SK-N-SH (cell line): ENCODE data around the gene RGS10. TPM values are rescaled to one million over a fixed set of nuclear protein-coding genes. Genes with fewer than 3 reads are reported as not detected.

ENCODE experiments used
- CTCF ChIA-PET: fragments of 300-600, 350-600 bp; formaldehyde crosslinking; extraction: SDS; loops from one replicate; lab custom pipeline; 2021; lab: Yijun Ruan, JAX
- POLR2A ChIA-PET: fragments of 350-600 bp; sonication (Branson Sonifier 250); formaldehyde crosslinking; extraction: SDS; loops from one replicate; lab custom pipeline; 2020; ENCODE audit warnings: antibody characterized with exemption, inconsistent platforms; lab: Yijun Ruan, JAX
- DNase-seq: peaks from one replicate; pipeline ENCODE4 v3.0.0; 2012
- H2AFZ ChIP-seq: fragments of 200-600 bp; sonication (generic); 2 replicates; pipeline ENCODE4 v1.8.1; 2016; ENCODE audit warnings: antibody characterized with exemption, mild to moderate bottlenecking, low read depth
- H3F3A ChIP-seq: fragments of 200-600 bp; sonication (generic); replicated peaks from 2 replicates; pipeline ENCODE3; 2016; ENCODE audit warnings: antibody characterized with exemption, mild to moderate bottlenecking; ENCODE audit not compliant: insufficient read depth
- H3K27ac ChIP-seq, 2 experiments: fragments of 200-500 bp in 1 of 2; fragments of 200-600 bp in 1 of 2; sonication (Bioruptor generic) in 1 of 2; sonication (generic), shearing (Covaris generic) in 1 of 2; 2 replicates each; pipeline versions ENCODE4 v1.5.1 to v1.6.1; 2014 to 2016; ENCODE audit warnings: low read depth in 2 of 2, inconsistent platforms in 1 of 2, low read length in 1 of 2, mild to moderate bottlenecking in 1 of 2, mixed read lengths in 1 of 2
- H3K27me3 ChIP-seq: fragments of 200-600 bp; sonication (generic), shearing (Covaris generic); 2 replicates; pipeline ENCODE4 v1.6.1; 2016; ENCODE audit warnings: mixed run types; ENCODE audit not compliant: insufficient read depth
- H3K36me3 ChIP-seq, 2 experiments: fragments of 200-500 bp in 1 of 2; fragments of 200-600 bp in 1 of 2; sonication (Bioruptor generic) in 1 of 2; sonication (generic) in 1 of 2; replicated peaks in 1 of 2; 2 replicates each; pipeline versions ENCODE3 to v1.5.1; 2014 to 2016; ENCODE audit warnings: low read length in 1 of 2, mild to moderate bottlenecking in 1 of 2; ENCODE audit not compliant: insufficient read depth in 2 of 2, control insufficient read depth in 1 of 2
- H3K4me1 ChIP-seq, 2 experiments: fragments of 200-500 bp in 1 of 2; fragments of 200-600 bp in 1 of 2; sonication (Bioruptor generic) in 1 of 2; sonication (generic), shearing (Covaris generic) in 1 of 2; 2 replicates each; pipeline versions ENCODE4 v1.5.1 to v1.6.1; 2014 to 2016; ENCODE audit warnings: low read depth in 1 of 2, low read length in 1 of 2, mixed run types in 1 of 2; ENCODE audit not compliant: insufficient read depth in 2 of 2, control insufficient read depth in 1 of 2
- H3K4me2 ChIP-seq: fragments of 200-600 bp; sonication (generic), shearing (Covaris generic); 2 replicates; pipeline ENCODE4 v1.6.1; 2017; ENCODE audit warnings: mixed run types
- H3K4me3 ChIP-seq, 2 experiments: fragments of 200-500 bp in 1 of 2; fragments of 200-600 bp in 1 of 2; sonication (Bioruptor generic) in 1 of 2; sonication (generic), shearing (Covaris generic) in 1 of 2; 2 replicates each; pipeline versions ENCODE4 v1.5.1 to v1.8.1; 2014 to 2016; ENCODE audit warnings: low read depth in 2 of 2, inconsistent platforms in 1 of 2, low read length in 1 of 2, mild to moderate bottlenecking in 1 of 2, mixed read lengths in 1 of 2, moderate library complexity in 1 of 2
- H3K79me2 ChIP-seq: fragments of 200-600 bp; sonication (generic); 2 replicates; pipeline ENCODE4 v1.8.1; 2017; ENCODE audit warnings: mild to moderate bottlenecking; ENCODE audit not compliant: insufficient read depth
- H3K9ac ChIP-seq: fragments of 200-600 bp; sonication (generic); 2 replicates; pipeline ENCODE4 v1.6.1; 2017; ENCODE audit warnings: mixed run types
- H3K9me2 ChIP-seq: fragments of 200-600 bp; sonication (generic); 2 replicates; pipeline ENCODE4 v1.6.1; 2017; ENCODE audit warnings: mixed run types
- H3K9me3 ChIP-seq: fragments of 200-600 bp; sonication (generic); 2 replicates; pipeline ENCODE4 v1.6.1; 2017; ENCODE audit warnings: mixed run types, mild to moderate bottlenecking, moderate library complexity
- H4K20me1 ChIP-seq: fragments of 200-600 bp; sonication (generic); 2 replicates; pipeline ENCODE4 v1.6.1; 2017; ENCODE audit warnings: mild to moderate bottlenecking, mixed run types; ENCODE audit not compliant: insufficient read depth
- EZH2phosphoT487 ChIP-seq: fragments of 200-600 bp; sonication (generic); IDR thresholded peaks from 2 replicates; pipeline ENCODE4 v1.6.1; 2017; ENCODE audit warnings: low read depth, mixed run types, mild to moderate bottlenecking, antibody characterized with exemption, moderate library complexity, borderline replicate concordance
- FOXM1 ChIP-seq: IDR thresholded peaks from 2 replicates; pipeline ENCODE4 v1.4.0; 2012; ENCODE audit warnings: low read depth, mild to moderate bottlenecking
- GABPA ChIP-seq: IDR thresholded peaks from 2 replicates; pipeline ENCODE4 v1.4.0; 2012; ENCODE audit warnings: low read depth, mild to moderate bottlenecking
- GATA2 ChIP-seq: sonication (generic); formaldehyde crosslinking; IDR thresholded peaks from 2 replicates; pipeline ENCODE4 v1.5.0; 2020; ENCODE audit warnings: mild to moderate bottlenecking, missing genetic modification reagents
- MEF2A ChIP-seq: IDR thresholded peaks from 2 replicates; pipeline ENCODE4 v1.4.0; 2012; ENCODE audit warnings: low read depth, borderline replicate concordance
- MXI1 ChIP-seq: IDR thresholded peaks from 2 replicates; pipeline ENCODE4 v1.6.1; 2012; ENCODE audit warnings: mild to moderate bottlenecking, low read depth, low read length, improper control_type of control experiment
- POLR2AphosphoS5 ChIP-seq: IDR thresholded peaks from 2 replicates; pipeline ENCODE4 v1.6.1; 2012; ENCODE audit warnings: low read depth, low read length
- RAD21 ChIP-seq: IDR thresholded peaks from 2 replicates; pipeline ENCODE4 v1.6.1; 2012; ENCODE audit warnings: mild to moderate bottlenecking, low read length
- RFX5 ChIP-seq: IDR thresholded peaks from 2 replicates; pipeline ENCODE4 v1.6.1; 2012; ENCODE audit warnings: mild to moderate bottlenecking, improper control_type of control experiment, low read length
- RXRA ChIP-seq: IDR thresholded peaks from 2 replicates; pipeline ENCODE4 v1.4.0; 2012; ENCODE audit warnings: low read depth, mild to moderate bottlenecking, borderline replicate concordance
- SIN3A ChIP-seq: IDR thresholded peaks from 2 replicates; pipeline ENCODE4 v1.6.1; 2012; ENCODE audit warnings: low read depth, mild to moderate bottlenecking, low read length, moderate library complexity, borderline replicate concordance
- TEAD4 ChIP-seq: IDR thresholded peaks from 2 replicates; pipeline ENCODE4 v1.4.0; 2012; ENCODE audit warnings: mild to moderate bottlenecking, borderline replicate concordance; ENCODE audit not compliant: insufficient read depth
- WGBS: methylation state at CpG from one replicate; pipeline ENCODE4 v1.1.6; 2017; ENCODE audit warnings: low lambda C conversion rate; 5-methylcytosine and 5-hydroxymethylcytosine counted together
- polyA plus RNA-seq, 3 experiments: library from polyadenylated mRNA; depleted of rRNA; stranded (reverse); fragments of >200 nt; gene quantifications; 2 replicates each; pipeline ENCODE4 v1.2.3, GENCODE V29; 2012
- TF ChIP-seq, protein P1 (sequence below): IDR thresholded peaks from 2 replicates; pipeline ENCODE4 v1.4.0; 2012; ENCODE audit warnings: low read depth, borderline replicate concordance
- TF ChIP-seq, protein P2 (sequence below): fragments of 150-350 bp; IDR thresholded peaks from 2 replicates; pipeline ENCODE4 v1.6.1; 2017; ENCODE audit warnings: antibody characterized with exemption, low read length, low read depth, borderline replicate concordance
- TF ChIP-seq, protein P3 (sequence below): fragments of 200-600 bp; sonication (generic); IDR thresholded peaks from 2 replicates; pipeline ENCODE4 v1.6.1; 2017; ENCODE audit warnings: antibody characterized with exemption, mild to moderate bottlenecking, moderate library complexity
- TF ChIP-seq, protein P4 (sequence below): IDR thresholded peaks from 2 replicates; pipeline ENCODE4 v1.4.0; 2012; ENCODE audit warnings: low read depth

Gene RGS10
- polyA plus RNA-seq, 1 of the 3 experiments (the other 2 are of a cell fraction), result 44.6 TPM

DNA sequence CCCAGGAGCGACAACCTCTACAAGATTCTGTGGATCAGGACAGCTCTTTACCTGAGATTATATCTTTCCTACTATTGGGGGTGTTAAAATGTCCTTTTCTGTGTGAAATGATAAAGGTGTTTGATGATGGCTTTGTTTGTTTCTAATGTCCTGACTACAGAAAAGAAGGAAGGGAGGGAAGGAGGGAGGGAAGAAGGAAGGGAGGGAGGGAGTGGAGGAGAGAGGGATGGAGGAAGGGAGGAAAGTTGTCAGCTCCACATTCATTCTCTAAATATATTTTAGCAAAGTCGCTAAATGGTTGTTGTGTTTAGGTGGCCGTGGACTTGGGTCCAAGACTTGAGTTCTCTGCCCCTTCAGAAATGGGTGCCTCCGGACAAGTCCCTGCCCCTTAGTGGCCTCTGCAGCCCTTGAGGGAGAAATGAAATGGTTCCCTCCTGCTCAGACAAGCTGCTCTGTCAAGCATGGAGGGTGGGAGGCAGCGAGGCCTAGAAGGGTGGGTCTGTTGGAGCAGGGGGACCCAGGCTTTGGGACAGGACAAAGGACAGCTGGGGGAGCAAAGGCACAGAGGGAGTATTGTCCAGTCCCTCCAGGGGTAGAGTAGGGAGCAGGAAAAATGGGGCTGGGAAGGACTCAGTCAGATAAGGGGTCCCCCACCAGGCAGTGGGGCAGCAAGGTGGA, 4.4 kb downstream of the RGS10 start:
- peaks cover 5% of the 10 kb centered on the region; the same call in 1 of the 2 replicates for H4K20me1 ChIP-seq
- no peaks in the 10 kb centered on the region for H3K9me3 ChIP-seq

DNA sequence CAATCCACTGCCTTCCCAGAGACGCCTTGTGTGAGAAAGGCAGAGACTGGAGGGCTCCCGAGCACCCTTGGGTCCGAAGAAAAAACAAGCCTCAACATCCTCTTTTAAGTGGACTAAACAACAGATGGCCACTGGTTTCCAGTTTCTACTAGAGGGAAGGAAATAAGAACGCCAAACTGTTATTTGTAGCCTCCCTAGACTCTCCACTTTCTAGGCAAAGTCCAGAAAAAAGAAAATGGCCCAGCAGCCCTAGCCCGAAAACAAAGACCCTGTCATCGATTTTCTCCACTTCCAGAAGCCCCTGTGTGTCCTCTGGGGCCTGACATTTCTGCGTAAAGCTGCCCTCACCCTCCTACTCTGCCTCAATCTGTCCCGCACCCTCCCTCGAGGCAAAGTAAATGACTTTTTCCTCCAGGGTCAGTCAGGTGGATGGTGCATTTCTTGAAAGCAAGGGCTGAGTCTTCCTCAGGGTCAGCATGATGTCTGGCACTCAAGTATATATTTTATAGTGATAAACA, 6.0 kb downstream of the RGS10 start:
- Histone ChIP-seq H3K9ac (no peak overlapping the region), H3K27me3 (no peaks in the 10 kb centered on the region), H3K4me2 (no peak overlapping the region), H3F3A (peaks cover 10% of the 10 kb centered on the region), H3K4me1 (peaks cover 2 to 9% of the 10 kb centered on the region in 2 experiments; a peak in 2 of 4 replicates), H3K4me3 (no peak overlapping the region), H2AFZ (no peak overlapping the region), H3K9me3 (no peaks in the 10 kb centered on the region), H3K79me2 (peaks cover 85% of the 10 kb centered on the region), H4K20me1 (peaks cover 5% of the 10 kb centered on the region; the same call in 1 of the 2 replicates), H3K9me2 (no peaks in the 10 kb centered on the region), H3K36me3 (no peaks in the 10 kb centered on the region), H3K27ac (no peak overlapping the region)
- WGBS, result 88% methylated on average over 9 of the region's 9 CpGs
- CTCF ChIA-PET, result no interaction called here
- no peak for DNase-seq
- TF ChIP-seq EZH2phosphoT487 (no peak), GATA2 (no peak), RFX5 (no peak), GABPA (no peak), TEAD4 (no peak)
- POLR2A ChIA-PET, result no interaction called here

More for the DNA sequence above, 4.4 kb downstream of the RGS10 start:
- Histone ChIP-seq H3K27me3 (no peaks in the 10 kb centered on the region), H3K9me2 (no peaks in the 10 kb centered on the region), H2AFZ (no peak overlapping the region), H3K4me2 (0 out of 2 replicates have a peak overlapping the region, but pooled peaks have one; percentile 28), H3K27ac (no peak overlapping the region), H3F3A (peaks cover 10% of the 10 kb centered on the region), H3K4me1 (peaks cover 0 to 9% of the 10 kb centered on the region in 2 experiments; a peak in 2 of 4 replicates), H3K9ac (no peak overlapping the region), H3K4me3 (no peak overlapping the region), H3K36me3 (no peaks in the 10 kb centered on the region), H3K79me2 (peaks cover 79% of the 10 kb centered on the region)
- DNase-seq, result no peak
- TF ChIP-seq RFX5 (no peak), POLR2AphosphoS5 (no peak), MEF2A (no peak), RAD21 (no peak), FOXM1 (no peak), MXI1 (no peak), SIN3A (no peak), RXRA (no peak)
- TF ChIP-seq, protein P1, sequence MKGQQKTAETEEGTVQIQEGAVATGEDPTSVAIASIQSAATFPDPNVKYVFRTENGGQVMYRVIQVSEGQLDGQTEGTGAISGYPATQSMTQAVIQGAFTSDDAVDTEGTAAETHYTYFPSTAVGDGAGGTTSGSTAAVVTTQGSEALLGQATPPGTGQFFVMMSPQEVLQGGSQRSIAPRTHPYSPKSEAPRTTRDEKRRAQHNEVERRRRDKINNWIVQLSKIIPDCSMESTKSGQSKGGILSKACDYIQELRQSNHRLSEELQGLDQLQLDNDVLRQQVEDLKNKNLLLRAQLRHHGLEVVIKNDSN, result no peak
- TF ChIP-seq, protein P2, sequence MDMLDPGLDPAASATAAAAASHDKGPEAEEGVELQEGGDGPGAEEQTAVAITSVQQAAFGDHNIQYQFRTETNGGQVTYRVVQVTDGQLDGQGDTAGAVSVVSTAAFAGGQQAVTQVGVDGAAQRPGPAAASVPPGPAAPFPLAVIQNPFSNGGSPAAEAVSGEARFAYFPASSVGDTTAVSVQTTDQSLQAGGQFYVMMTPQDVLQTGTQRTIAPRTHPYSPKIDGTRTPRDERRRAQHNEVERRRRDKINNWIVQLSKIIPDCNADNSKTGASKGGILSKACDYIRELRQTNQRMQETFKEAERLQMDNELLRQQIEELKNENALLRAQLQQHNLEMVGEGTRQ, result no peak
- TF ChIP-seq, protein P3, sequence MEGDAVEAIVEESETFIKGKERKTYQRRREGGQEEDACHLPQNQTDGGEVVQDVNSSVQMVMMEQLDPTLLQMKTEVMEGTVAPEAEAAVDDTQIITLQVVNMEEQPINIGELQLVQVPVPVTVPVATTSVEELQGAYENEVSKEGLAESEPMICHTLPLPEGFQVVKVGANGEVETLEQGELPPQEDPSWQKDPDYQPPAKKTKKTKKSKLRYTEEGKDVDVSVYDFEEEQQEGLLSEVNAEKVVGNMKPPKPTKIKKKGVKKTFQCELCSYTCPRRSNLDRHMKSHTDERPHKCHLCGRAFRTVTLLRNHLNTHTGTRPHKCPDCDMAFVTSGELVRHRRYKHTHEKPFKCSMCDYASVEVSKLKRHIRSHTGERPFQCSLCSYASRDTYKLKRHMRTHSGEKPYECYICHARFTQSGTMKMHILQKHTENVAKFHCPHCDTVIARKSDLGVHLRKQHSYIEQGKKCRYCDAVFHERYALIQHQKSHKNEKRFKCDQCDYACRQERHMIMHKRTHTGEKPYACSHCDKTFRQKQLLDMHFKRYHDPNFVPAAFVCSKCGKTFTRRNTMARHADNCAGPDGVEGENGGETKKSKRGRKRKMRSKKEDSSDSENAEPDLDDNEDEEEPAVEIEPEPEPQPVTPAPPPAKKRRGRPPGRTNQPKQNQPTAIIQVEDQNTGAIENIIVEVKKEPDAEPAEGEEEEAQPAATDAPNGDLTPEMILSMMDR, result no peak
- TF ChIP-seq, protein P4, sequence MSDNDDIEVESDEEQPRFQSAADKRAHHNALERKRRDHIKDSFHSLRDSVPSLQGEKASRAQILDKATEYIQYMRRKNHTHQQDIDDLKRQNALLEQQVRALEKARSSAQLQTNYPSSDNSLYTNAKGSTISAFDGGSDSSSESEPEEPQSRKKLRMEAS, result no peak
- 91% methylated on average over 5 of the region's 5 CpGs for WGBS
- ChIA-PET CTCF (interaction anchor here (1.2 to 1.8 kb wide), 4 partner anchors 10 to 340 kb away, joined by 3 to 6 read pairs (median 4); no protein-coding TSS in a partner anchor), POLR2A (no interaction called here)
